HepG2 (cell line): ENCODE results near the gene GPR155. TPM values are rescaled to one million over a fixed set of nuclear protein-coding genes. Genes with fewer than 3 reads are reported as not detected.
A peak's percentile ranks its signal among the peaks of the same experiment; 100 is the strongest.

Experiments used
- ATAC-seq: fragments of 200-7000 bp; cut with Tn5 transposase; 3 replicates; pipeline ENCODE4 v1.9.1; 2020; ENCODE audit warnings: mild to moderate bottlenecking, moderate library complexity
- BruUV-seq: library from RNA; stranded (reverse); fragments of 400-500 nt; replicated peaks from 2 replicates; lab custom pipeline; 2021; lab: Mats Ljungman, UMichigan
- CTCF ChIA-PET: fragments of 300-600 bp; formaldehyde crosslinking; extraction: SDS; loops from one replicate; lab custom pipeline; 2021; ENCODE audit warnings: low total read pairs, inconsistent platforms, low intra/inter-chr PET ratio; lab: Yijun Ruan, JAX
- POLR2A ChIA-PET: fragments of 350-600 bp; sonication (Branson Sonifier 250); formaldehyde crosslinking; loops from one replicate; lab custom pipeline; 2020; ENCODE audit warnings: antibody characterized with exemption, inconsistent platforms; lab: Yijun Ruan, JAX
- DNase-seq: peaks from one replicate; pipeline ENCODE4 v3.0.0-alpha.2; 2015; ENCODE audit warnings: low spot score
- FAIRE-seq: peaks from 3 replicates; lab custom pipeline; 2011; peaks lifted over from hg19 to GRCh38; lab: Jason Lieb, UNC
- H2AFZ ChIP-seq: one replicate; pipeline ENCODE4 v1.6.1; 2011; ENCODE audit warnings: low read length, inconsistent platforms
- H3K27ac ChIP-seq: fragments of 300-600 bp; 3 replicates; pipeline ENCODE4 v1.8.0; 2011; ENCODE audit warnings: mixed run types, mild to moderate bottlenecking, mixed read lengths, low read length, inconsistent platforms; ENCODE audit not compliant: insufficient read depth; ENCODE audit errors: extremely low read length
- H3K27me3 ChIP-seq, 2 experiments: fragments of 200-600 bp in 1 of 2; 2 replicates in 1 of 2; 3 replicates in 1 of 2; pipeline versions ENCODE4 v1.6.0 to v1.8.0; 2011; ENCODE audit warnings: low read length in 2 of 2, mild to moderate bottlenecking in 2 of 2, moderate library complexity in 2 of 2, inconsistent platforms in 1 of 2; ENCODE audit not compliant: insufficient read depth in 2 of 2, control insufficient read depth in 1 of 2
- H3K36me3 ChIP-seq, 2 experiments: fragments of 200-600 bp in 1 of 2; replicated peaks in 1 of 2; 2 replicates in 1 of 2; 3 replicates in 1 of 2; pipeline versions ENCODE4 v1.5.1 to v1.8.0; 2011; ENCODE audit warnings: low read length in 2 of 2, inconsistent platforms in 1 of 2; ENCODE audit not compliant: insufficient read depth in 2 of 2, control insufficient read depth in 1 of 2
- H3K4me1 ChIP-seq: 2 replicates; pipeline ENCODE4 v1.5.1; 2012; ENCODE audit warnings: low read length, inconsistent platforms; ENCODE audit not compliant: insufficient read depth
- H3K4me2 ChIP-seq: 2 replicates; pipeline ENCODE4 v1.6.0; 2011; ENCODE audit warnings: low read depth, low read length, inconsistent platforms
- H3K4me3 ChIP-seq, 3 experiments: fragments of 200-600 bp in 1 of 3; sonication (generic), shearing (Covaris generic) in 1 of 3; replicated peaks in 1 of 3; 2 replicates each; pipeline ENCODE4 v1.5.1; 2011 to 2016; ENCODE audit warnings: low read length in 3 of 3, inconsistent platforms in 2 of 3, low read depth in 2 of 3, mild to moderate bottlenecking in 2 of 3, control low read depth in 1 of 3, mixed read lengths in 1 of 3; ENCODE audit not compliant: insufficient read depth in 1 of 3
- H3K79me2 ChIP-seq: one replicate; pipeline ENCODE4 v1.6.1; 2011; ENCODE audit warnings: low read length, inconsistent platforms; ENCODE audit not compliant: insufficient read depth
- H3K9ac ChIP-seq: 2 replicates; pipeline ENCODE4 v1.6.0; 2011; ENCODE audit warnings: mild to moderate bottlenecking, low read depth, low read length, inconsistent platforms; ENCODE audit not compliant: insufficient read depth
- H3K9me3 ChIP-seq: 2 replicates; pipeline ENCODE4 v1.5.1; 2012; ENCODE audit warnings: mild to moderate bottlenecking, low read length
- H4K20me1 ChIP-seq: 2 replicates; pipeline ENCODE4 v1.6.0; 2011; ENCODE audit warnings: inconsistent platforms, mild to moderate bottlenecking, low read length, moderate library complexity; ENCODE audit not compliant: insufficient read depth
- FOXP1 ChIP-seq, 2 experiments: fragments of 450-650 bp in 1 of 2; IDR thresholded peaks; 2 replicates each; pipeline ENCODE4 v1.6.1; 2017 to 2018; ENCODE audit warnings: antibody characterized with exemption in 1 of 2
- GPBP1L1 ChIP-seq: sonication (generic); formaldehyde crosslinking; IDR thresholded peaks from 2 replicates; pipeline ENCODE4 v1.5.0; 2020; ENCODE audit warnings: mild to moderate bottlenecking, missing genetic modification reagents
- HES4 ChIP-seq: sonication (generic); formaldehyde crosslinking; IDR thresholded peaks from 2 replicates; pipeline ENCODE4 v1.9.0; 2021; ENCODE audit warnings: mild to moderate bottlenecking, missing genetic modification reagents, borderline replicate concordance
- MAFF ChIP-seq: IDR thresholded peaks from 2 replicates; pipeline ENCODE4 v1.6.1; 2011; ENCODE audit warnings: low read depth, low read length, improper control_type of control experiment
- MAFK ChIP-seq, 2 experiments: IDR thresholded peaks in 1 of 2; conservative IDR thresholded peaks in 1 of 2; 2 replicates each; pipeline ENCODE4 v1.6.1; 2011; ENCODE audit warnings: improper control_type of control experiment in 2 of 2, low read length in 2 of 2
- MEF2D ChIP-seq: sonication (generic); formaldehyde crosslinking; IDR thresholded peaks from 2 replicates; pipeline ENCODE4 v1.5.1; 2020; ENCODE audit warnings: mild to moderate bottlenecking, missing genetic modification reagents
- MIXL1 ChIP-seq: IDR thresholded peaks from 2 replicates; pipeline ENCODE4 v1.6.1; 2016
- RBAK ChIP-seq: sonication (generic); formaldehyde crosslinking; IDR thresholded peaks from 2 replicates; pipeline ENCODE4 v1.5.1; 2020; ENCODE audit warnings: mild to moderate bottlenecking, missing genetic modification reagents
- TOPORS ChIP-seq: sonication (generic); formaldehyde crosslinking; IDR thresholded peaks from 2 replicates; pipeline ENCODE4 v1.8.0; 2023; ENCODE audit warnings: mild to moderate bottlenecking, missing genetic modification reagents
- WIZ ChIP-seq: sonication (generic); formaldehyde crosslinking; IDR thresholded peaks from 2 replicates; pipeline ENCODE4 v1.5.1; 2020; ENCODE audit warnings: mild to moderate bottlenecking, missing genetic modification reagents
- ZEB1 ChIP-seq: IDR thresholded peaks from 2 replicates; pipeline ENCODE4 v1.6.1; 2012; ENCODE audit warnings: mild to moderate bottlenecking, low read depth, inconsistent platforms; ENCODE audit not compliant: insufficient replicate concordance
- ZFP91 ChIP-seq: sonication (generic); formaldehyde crosslinking; IDR thresholded peaks from 2 replicates; pipeline ENCODE4 v1.9.0; 2022; ENCODE audit warnings: missing genetic modification reagents, mild to moderate bottlenecking, borderline replicate concordance
- ZNF530 ChIP-seq: sonication (generic); formaldehyde crosslinking; IDR thresholded peaks from 2 replicates; pipeline ENCODE4 v1.5.0; 2020; ENCODE audit warnings: low read depth, mild to moderate bottlenecking, missing genetic modification reagents
- ZNF674 ChIP-seq: sonication (generic); formaldehyde crosslinking; IDR thresholded peaks from 2 replicates; pipeline ENCODE4 v1.5.0; 2020; ENCODE audit warnings: low read depth, mild to moderate bottlenecking, missing genetic modification reagents
- ZNF7 ChIP-seq: IDR thresholded peaks from 2 replicates; pipeline ENCODE4 v1.6.1; 2016; ENCODE audit warnings: missing biosample characterization, missing genetic modification reagents
- ZNF790 ChIP-seq: sonication (generic); formaldehyde crosslinking; IDR thresholded peaks from 2 replicates; pipeline ENCODE4 v1.8.0; 2022; ENCODE audit warnings: missing genetic modification reagents, mild to moderate bottlenecking, borderline replicate concordance
- ZSCAN29 ChIP-seq: sonication (generic); formaldehyde crosslinking; conservative IDR thresholded peaks from 2 replicates; pipeline ENCODE4 v1.4.0; 2020; ENCODE audit warnings: mild to moderate bottlenecking, missing genetic modification reagents
- WGBS: methylation state at CpG from one replicate; pipeline ENCODE4 v1.1.6; 2017; ENCODE audit warnings: low lambda C conversion rate; 5-methylcytosine and 5-hydroxymethylcytosine counted together
- in situ Hi-C: cut with HindIII; loops from 2 replicates; pipeline ENCODE4 v1.10.0; 2017; ENCODE audit warnings: low pct_unique_long_range_greater_than_20kb; ENCODE audit not compliant: extremely low pct_ligation_motif_present
- intact Hi-C: fragments of 100-400 bp; cut with micrococcal nuclease; formaldehyde crosslinking; loops from one replicate; pipeline ENCODE4 v1.10.0; 2022; ENCODE audit not compliant: unreplicated experiment
- polyA plus RNA-seq, 8 experiments: library from polyadenylated mRNA; depleted of rRNA in 3 of 8; stranded (reverse) in 7 of 8; unstranded in 1 of 8; fragments of >200 nt; fragmentation: Illumina TruSeq in 4 of 8; extraction: Trizol in 4 of 8; gene quantifications; 2 replicates each; pipeline versions ENCODE4 v1.2.1 to v1.2.3, GENCODE V29; 2011 to 2016; ENCODE audit warnings: low read depth in 4 of 8, missing spikeins in 1 of 8, mixed read lengths in 1 of 8; ENCODE audit not compliant: insufficient read depth in 1 of 8
- total RNA-seq, 5 experiments: library from RNA; depleted of rRNA; stranded (reverse); fragments of >200 nt; fragmentation: Illumina TruSeq; extraction: Trizol; gene quantifications; 2 replicates each; pipeline ENCODE4 v1.2.3, GENCODE V29; 2016; ENCODE audit warnings: low read depth in 1 of 5
- TF ChIP-seq, protein P1 (sequence below): sonication (generic); formaldehyde crosslinking; IDR thresholded peaks from 2 replicates; pipeline ENCODE4 v1.8.1; 2023; ENCODE audit warnings: mild to moderate bottlenecking, moderate library complexity, missing genetic modification reagents

GPR155 gene
- total and polyA plus RNA-seq, 2 of the 13 experiments (the other 11 are each of a cell fraction or from before 2014, with no cell fraction given): 0.15 to 0.49 TPM

- WGBS: 44% methylated on average over 2 of the region's 2 CpGs
- H2AFZ ChIP-seq: no peak overlapping the region
- H3K4me3 ChIP-seq: no peak overlapping the region
- DNase-seq (no peak), ATAC-seq (no peak), FAIRE-seq (no peak)
- no peaks in the 10 kb centered on the region for H3K9me3 ChIP-seq
- H3K36me3 ChIP-seq: no peaks in the 10 kb centered on the region
- H3K4me2 ChIP-seq: no peak overlapping the region
- peaks cover 20% of the 10 kb centered on the region for H3K4me1 ChIP-seq
- intact Hi-C loops (no loop called here), in situ Hi-C loops (no loop called here)
- H3K9ac ChIP-seq: no peak overlapping the region
- H3K27ac ChIP-seq: no peak overlapping the region
- no peaks in the 10 kb centered on the region for H3K27me3 ChIP-seq
- no peaks in the 10 kb centered on the region for H4K20me1 ChIP-seq
- CTCF ChIA-PET: no interaction called here
- no TSS peak for BruUV-seq
- TF ChIP-seq ZEB1 (no peak), WIZ (no peak), GPBP1L1 (no peak), MAFK (conservative IDR thresholded peaks at IDR 0.05 in 1 of 2, IDR thresholded peaks at IDR 0.05 in 1 of 2; ENCODE audit: low read length in 2 of 2) (peak; percentile 58 to 68; a peak in 3 of 4 replicates), MIXL1 (CRISPR knock-in tag) (no peak), MAFF (peak; percentile 55), ZSCAN29 (CRISPR knock-in tag) (no peak), RBAK (CRISPR knock-in tag) (no peak), ZNF674 (CRISPR knock-in tag) (no peak), FOXP1 (IDR thresholded peaks at IDR 0.05) (no peak), FOXP1 (CRISPR knock-in tag; IDR thresholded peaks at IDR 0.05) (no peak), ZNF7 (0 out of 2 replicates have a peak, but pooled peaks have one; percentile 23), MEF2D (no peak), ZNF790 (CRISPR knock-in tag) (no peak), ZFP91 (no peak), TOPORS (CRISPR knock-in tag) (no peak), ZNF530 (no peak), HES4 (CRISPR knock-in tag) (no peak)
- TF ChIP-seq, protein P1, sequence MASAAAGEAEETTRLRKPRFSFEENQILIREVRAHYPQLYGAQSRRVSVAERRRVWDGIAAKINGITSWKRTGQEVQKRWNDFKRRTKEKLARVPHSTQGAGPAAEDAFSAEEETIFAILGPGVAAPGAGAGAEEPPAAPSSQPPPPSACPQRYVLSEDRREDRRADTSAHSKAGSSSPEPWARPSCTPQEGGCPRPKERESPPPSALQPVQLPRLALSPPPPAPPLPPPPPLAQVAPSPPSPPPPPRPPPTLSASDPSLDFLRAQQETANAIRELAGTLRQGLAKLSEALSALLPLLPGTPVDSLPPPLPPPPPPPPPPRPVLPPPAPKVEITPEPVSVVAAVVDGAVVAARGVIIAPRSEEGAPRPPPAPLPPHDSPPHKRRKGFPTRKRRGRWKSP: no peak
- TF ChIP-seq, all 625 proteins: peak for 3
- POLR2A ChIA-PET: no interaction called here
- H3K79me2 ChIP-seq: no peaks in the 10 kb centered on the region
Observed at GRCh38 chr2:174430066-174430465, 56.8 kb downstream of the GPR155 start.
